Measurements from ENCODE around the gene EPPIN. TPM values are rescaled to one million over a fixed set of nuclear protein-coding genes. Genes with fewer than 3 reads are reported as not detected.
"Not testable (repeated sequence)": the region's sequence is repeated elsewhere in the genome, so short reads cannot be mapped to it uniquely, and the experiment has no call there.

The EPPIN gene
- total RNA-seq, 1 donor from 2014 or later: not detected

DNA sequence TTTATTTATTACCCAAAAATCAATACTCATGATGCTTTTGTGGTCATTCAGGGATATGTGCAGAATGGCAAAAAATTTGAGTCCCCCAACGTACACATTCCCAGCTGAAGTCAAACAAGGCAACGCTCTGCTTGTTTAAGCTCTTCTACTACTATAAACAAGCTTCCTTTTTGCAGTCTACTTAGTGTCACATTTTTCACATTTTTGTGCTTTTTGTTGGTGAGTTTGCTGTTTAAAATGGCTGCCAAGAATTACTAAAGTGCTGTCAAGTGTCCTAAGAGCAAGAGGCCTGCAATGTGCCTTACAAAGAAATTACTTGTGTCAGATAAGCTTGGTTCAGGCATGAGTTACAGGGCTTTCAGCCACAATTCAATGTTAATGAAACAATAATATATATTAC is 29.8 kb upstream of the EPPIN start:
- ATAC-seq: peak; percentile 71
- Histone ChIP-seq H3K36me3 (no peaks in the 10 kb centered on the region), H3K9me3 (no peaks in the 10 kb centered on the region), H3K4me3 (no peak overlapping the region), H3K4me1 (no peaks in the 10 kb centered on the region), H3K27ac (peak overlapping the region; percentile 56), H3K27me3 (no peaks in the 10 kb centered on the region)
- no peak for DNase-seq
- intact Hi-C loops (cut with DNase I): no loop called here
- TF ChIP-seq, protein P1, sequence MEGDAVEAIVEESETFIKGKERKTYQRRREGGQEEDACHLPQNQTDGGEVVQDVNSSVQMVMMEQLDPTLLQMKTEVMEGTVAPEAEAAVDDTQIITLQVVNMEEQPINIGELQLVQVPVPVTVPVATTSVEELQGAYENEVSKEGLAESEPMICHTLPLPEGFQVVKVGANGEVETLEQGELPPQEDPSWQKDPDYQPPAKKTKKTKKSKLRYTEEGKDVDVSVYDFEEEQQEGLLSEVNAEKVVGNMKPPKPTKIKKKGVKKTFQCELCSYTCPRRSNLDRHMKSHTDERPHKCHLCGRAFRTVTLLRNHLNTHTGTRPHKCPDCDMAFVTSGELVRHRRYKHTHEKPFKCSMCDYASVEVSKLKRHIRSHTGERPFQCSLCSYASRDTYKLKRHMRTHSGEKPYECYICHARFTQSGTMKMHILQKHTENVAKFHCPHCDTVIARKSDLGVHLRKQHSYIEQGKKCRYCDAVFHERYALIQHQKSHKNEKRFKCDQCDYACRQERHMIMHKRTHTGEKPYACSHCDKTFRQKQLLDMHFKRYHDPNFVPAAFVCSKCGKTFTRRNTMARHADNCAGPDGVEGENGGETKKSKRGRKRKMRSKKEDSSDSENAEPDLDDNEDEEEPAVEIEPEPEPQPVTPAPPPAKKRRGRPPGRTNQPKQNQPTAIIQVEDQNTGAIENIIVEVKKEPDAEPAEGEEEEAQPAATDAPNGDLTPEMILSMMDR (IDR thresholded peaks at IDR 0.05): no peak

DNA sequence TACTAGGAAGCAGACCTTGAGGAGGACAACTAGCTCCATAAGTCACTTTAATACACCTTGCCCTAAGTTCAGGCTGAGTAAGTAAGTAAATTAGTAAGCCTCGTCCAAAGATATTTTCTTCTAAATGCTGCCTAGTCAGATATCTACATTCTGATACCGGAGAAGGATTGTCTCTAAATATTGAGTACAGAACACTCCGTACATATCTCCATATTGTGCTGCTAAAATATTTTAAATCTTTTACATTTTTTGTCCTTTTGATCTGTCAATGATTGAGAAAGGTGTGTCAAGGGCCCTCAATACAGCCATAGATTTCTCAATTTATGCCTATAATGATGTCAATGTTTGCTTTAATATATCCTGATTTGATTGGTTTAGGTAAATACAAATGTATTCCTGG is 28.7 kb upstream of the EPPIN start:
- intact Hi-C loops (cut with DNase I): no loop called here
- no peak for DNase-seq
- H3K27ac ChIP-seq: peak overlapping the region; percentile 56
- H3K27me3 ChIP-seq: no peaks in the 10 kb centered on the region
- H3K9me3 ChIP-seq: no peaks in the 10 kb centered on the region
- peak; percentile 16 for ATAC-seq
- no peak overlapping the region for H3K4me3 ChIP-seq
- no peaks in the 10 kb centered on the region for H3K36me3 ChIP-seq
- TF ChIP-seq, protein P1 (IDR thresholded peaks at IDR 0.05): no peak
- no peaks in the 10 kb centered on the region for H3K4me1 ChIP-seq

DNA sequence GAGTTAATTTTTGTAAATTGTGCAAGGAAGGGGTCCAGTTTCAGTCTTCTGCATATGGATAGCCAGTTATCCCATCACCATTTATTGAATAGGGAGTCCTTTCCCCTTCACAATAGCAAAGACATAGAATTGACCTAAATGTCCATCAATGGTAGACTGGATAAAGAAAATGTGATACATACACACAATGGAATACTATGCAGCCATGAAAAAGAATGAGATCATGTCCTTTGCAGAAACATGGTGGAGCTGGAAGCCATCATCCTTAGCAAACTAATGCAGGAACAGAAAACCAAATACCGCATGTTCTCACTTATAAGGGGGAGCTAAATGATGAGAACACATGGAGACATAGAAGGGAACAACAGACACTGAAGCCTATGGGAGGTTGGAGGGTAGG is 22.4 kb upstream of the EPPIN start:
- not testable (repeated sequence) for H3K4me3 ChIP-seq, DNase-seq, H3K9me3 ChIP-seq

DNA sequence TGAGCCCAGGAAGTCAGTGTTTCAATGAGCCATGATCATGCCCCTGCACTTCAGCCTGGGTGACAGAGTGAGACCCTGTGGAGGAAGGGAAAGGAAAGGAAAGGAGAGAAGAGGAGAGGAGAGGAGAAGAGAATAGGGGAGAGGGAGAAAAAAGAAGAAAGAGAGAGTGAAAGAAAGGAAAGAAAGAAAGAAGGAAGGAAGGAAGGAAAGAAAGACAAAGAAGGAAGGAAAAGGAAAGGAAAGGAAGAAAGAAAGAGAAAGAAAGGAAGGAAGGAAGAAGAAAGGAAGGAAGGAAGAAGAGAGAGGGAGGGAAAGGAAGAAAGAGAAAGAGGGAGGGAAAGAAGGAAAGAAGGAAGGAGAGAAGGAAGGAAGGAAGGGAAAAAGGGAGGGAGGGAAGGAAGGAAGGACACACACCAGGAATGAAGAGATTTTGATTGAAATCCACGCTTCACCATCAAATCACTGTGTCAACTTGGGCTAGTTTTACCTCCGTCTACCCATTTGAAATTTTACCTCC is 17.6 kb upstream of the EPPIN start:
- peaks cover 9% of the 10 kb centered on the region for H3K27me3 ChIP-seq
- intact Hi-C loops (cut with DNase I): no loop called here
- TF ChIP-seq, protein P1 (IDR thresholded peaks at IDR 0.05): no peak
- no peak for ATAC-seq
- DNase-seq: no peak
- H3K27ac ChIP-seq: no peak overlapping the region
- H3K4me3 ChIP-seq: no peak overlapping the region
- H3K9me3 ChIP-seq: no peaks in the 10 kb centered on the region
- H3K36me3 ChIP-seq: no peaks in the 10 kb centered on the region
- no peaks in the 10 kb centered on the region for H3K4me1 ChIP-seq

More for the DNA sequence above, 22.4 kb upstream of the EPPIN start:
- H3K36me3 ChIP-seq; H3K27me3 ChIP-seq; ATAC-seq; intact Hi-C loops (cut with DNase I); H3K27ac ChIP-seq; H3K4me1 ChIP-seq: not testable (repeated sequence)

DNA sequence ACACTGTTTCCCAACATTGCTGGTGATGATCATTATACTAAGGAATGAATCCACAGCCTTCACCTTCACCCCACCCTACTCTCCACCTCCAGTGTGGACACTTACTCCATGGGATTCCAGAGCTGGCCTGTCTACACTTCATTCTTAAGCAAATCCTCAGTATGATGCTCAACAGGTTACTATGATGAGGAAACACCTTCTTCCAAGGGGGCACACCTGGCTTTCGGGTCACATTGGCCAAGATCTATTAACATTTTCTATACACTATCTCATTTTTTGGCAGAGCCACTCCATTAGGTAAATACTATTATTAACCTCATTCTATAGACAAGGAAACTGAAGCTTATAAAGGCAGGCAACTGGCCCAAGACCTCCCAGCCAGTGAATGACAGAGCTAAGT is 8.0 kb upstream of the EPPIN start:
- TF ChIP-seq, protein P1 (IDR thresholded peaks at IDR 0.05): no peak
- Histone ChIP-seq H3K36me3 (no peaks in the 10 kb centered on the region), H3K27me3 (no peaks in the 10 kb centered on the region), H3K4me1 (no peaks in the 10 kb centered on the region), H3K4me3 (no peak overlapping the region), H3K9me3 (no peaks in the 10 kb centered on the region), H3K27ac (no peak overlapping the region)
- ATAC-seq (no peak), DNase-seq (no peak)
- intact Hi-C loops (cut with DNase I): no loop called here

DNA sequence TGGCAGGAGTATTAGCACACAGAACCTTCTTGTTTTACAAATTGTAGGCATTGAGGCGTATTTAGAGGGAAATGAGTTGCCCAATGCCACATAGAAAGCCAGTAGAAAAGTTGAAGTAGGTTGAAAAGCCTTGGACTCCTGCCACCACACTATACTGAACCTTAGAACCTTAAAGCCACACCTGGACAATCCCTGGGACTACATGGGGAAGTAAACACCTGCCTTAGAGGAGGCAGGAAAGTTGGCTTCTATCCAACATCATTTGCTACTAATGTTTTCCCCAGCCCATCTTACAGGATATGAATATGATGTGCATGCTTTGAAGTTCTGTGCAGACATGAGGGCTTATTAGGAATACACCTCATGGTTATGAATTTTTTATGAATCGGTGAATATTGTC is 5.3 kb upstream of the EPPIN start:
- DNase-seq: no peak
- no peak for ATAC-seq
- TF ChIP-seq, protein P1 (IDR thresholded peaks at IDR 0.05): no peak
- no peaks in the 10 kb centered on the region for H3K4me1 ChIP-seq
- no peaks in the 10 kb centered on the region for H3K36me3 ChIP-seq
- H3K4me3 ChIP-seq: no peak overlapping the region
- no peaks in the 10 kb centered on the region for H3K27me3 ChIP-seq
- H3K9me3 ChIP-seq: no peaks in the 10 kb centered on the region
- H3K27ac ChIP-seq: no peak overlapping the region
- intact Hi-C loops (cut with DNase I): no loop called here
